ENCODE results near the gene EEF1AKMT3.

EEF1AKMT3 gene

DNA sequence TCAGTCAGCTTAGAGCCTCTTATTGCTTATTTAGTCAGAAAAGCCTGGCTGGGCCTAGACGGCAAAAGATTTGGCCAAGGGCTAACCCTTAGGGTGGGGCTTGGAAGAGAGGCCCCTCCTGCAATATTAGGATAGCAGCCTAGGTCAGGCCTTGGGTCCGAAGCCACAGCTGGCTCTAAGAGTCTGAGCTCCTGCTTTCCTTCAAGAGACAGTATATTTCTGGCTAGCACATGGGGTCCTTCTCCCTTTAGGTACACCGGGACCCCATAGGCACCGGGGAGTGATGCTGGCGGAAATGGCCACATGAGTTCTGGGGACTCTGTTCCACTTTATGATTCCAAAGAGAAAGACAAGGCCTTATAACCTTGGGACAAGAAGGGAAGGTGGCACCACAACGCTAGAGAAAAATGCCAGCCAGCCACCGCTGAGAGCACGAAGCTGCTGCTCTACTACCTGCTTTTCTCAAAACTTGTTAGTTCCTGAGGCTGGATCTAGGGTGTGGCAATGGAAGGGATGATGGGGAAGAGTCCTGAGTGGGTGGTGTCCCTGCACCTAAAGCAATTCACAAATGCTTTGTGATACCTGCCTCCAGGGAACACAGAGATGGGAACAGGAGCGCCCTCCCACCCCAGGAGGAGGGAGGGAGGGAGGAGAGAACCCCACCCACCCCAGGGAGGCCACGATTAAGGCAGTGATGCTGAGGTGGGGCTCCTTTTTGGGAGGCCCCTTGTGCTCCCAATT is 49.2 kb downstream of the EEF1AKMT3 start:
- DNase-seq, result no peak

DNA sequence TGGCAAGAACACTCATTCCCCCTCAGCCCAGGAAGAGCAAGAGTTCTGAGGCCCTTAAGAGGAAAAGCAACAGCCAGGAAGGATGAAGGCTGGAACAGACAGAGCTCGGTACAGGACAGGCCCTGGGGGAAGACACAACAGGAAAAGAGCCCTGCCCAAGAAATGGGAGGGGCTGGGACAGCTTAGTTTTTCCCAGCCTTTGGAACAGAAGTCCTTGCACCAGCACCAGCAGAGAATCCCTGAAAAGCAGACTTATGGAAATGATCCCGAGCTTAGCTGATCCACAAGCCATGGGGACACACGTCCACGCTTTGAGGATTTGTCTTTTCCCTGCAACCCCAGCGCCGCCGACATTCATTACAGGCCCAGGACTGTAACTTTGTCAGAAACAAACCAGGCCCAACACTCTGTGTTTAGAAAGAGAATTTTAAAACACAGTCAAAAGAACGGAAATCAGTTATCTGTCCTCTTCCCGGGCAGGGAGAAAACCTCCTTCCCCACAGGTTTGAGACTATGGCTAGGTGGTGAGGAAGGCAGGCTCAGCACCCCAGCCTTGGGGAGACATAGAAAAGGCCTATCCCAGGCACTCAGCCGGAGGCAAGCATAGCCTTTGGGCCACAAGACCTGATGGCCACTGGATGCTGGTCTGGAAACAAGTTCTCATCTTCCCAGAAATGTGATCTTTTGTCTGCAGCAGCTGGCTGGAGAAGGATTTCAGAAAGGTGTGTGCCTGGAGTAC is 50.1 kb downstream of the EEF1AKMT3 start:
- no peak for DNase-seq

DNA sequence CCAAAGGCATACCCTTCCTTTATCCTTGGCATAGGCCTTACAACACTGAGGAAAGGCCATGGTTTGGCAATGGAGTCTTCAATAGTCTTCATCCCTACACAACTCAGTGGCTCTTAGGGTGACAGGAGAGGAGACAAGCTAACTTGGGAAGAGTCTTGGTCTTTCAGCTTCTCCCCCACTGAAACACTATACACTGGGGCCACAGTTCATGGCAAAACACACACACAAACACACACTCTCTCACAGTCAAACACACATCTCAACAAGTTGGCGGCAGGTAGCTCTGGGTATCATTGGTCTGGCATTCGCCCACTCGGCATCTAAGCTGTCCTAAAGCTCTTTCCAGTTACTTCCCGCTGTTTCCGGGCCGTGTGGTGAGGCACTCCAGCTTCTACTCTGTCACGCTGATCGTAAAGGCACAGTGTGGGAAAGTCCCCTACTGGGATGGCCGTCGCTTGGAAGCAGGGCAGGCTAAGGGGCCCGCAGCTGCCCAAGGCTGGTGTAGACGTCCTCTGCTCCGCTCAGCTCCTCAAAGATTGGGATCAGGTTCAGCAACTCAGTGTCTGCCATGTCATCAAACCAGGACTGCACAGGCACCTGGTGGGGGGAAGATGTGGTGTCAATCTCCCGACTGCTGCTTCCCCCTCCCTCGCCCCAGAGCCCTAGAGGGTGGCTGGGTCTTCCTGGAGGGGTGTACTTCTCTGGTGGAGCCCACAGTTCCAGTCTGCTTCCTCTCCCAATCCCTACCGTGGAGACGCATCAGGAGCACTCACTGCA is 50.9 kb downstream of the EEF1AKMT3 start:
- DNase-seq, result no peak

DNA sequence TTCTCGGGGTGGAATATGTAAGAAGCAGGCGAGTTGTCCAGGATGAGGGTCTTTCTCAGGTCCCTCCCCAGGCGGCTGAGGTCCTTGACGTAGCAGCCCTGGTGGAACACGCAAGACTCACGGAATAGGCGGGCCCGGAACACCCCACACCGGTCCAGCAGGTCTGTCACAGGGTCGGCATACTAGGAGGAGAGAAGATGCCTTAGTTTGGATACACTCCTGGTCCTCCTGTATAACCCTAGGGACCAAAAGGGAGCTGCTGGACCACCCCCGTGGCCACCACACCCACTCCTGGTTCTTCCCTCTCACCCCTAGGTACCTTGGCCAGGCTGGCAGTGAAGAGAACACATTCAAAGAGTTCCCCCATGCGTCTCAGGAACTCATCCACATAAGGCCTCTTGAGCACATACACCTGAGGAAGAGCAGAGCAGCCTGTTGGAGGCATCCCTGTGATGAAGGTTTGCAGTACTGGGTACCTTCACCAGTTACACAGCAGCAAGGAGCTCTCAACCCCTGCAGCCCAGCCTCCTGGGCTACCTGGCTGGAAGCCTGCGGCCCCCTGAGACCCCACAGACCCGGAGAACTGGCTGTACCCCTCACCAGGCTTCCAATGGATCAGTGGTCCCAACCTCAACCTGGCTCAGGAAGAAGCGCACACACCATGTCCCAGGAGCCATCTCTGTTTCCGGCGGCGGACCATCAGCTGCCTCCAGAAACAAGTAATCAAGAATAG is 51.7 kb downstream of the EEF1AKMT3 start:
- no peak for DNase-seq

DNA sequence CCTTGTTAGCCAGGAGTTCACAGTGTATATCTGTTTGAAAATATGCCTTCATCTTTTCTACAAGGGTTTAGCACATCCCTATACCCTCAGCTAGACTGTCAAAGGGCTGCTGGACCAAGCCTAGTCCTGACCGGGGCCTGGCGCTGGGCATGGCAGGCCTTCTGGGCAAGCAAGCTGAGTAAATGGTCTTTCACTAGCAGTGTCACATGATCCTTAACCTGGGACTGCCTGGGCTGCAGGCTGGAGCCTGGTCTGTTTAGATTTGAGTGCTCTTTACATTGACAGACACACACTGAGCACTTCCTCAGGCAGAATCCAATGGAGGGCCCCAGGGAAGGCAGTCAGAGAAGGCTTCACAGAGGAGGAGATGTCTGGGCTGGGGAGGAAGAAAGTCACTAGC is 53.0 kb downstream of the EEF1AKMT3 start:
- DNase-seq, result no peak

DNA sequence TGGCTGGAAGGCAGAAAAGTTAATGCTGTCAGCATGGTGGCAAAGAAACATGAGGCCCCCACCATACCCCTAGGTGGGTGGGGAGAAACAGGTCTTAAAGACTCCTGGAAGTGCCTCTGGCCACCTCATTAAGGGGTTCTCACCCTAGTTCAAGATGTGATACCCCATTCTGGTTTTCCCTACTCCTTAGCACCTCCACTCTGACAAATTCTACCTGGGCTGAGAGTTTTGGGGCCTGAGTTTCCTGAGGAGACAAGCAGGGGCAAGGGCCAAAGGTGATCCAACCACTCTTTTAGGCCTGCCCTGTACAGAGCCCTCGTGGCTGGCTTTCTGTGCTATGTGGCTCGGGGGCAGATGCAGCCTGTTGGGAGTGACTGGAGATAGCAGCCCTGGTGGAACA is 54.0 kb downstream of the EEF1AKMT3 start:
- DNase-seq, result no peak

DNA sequence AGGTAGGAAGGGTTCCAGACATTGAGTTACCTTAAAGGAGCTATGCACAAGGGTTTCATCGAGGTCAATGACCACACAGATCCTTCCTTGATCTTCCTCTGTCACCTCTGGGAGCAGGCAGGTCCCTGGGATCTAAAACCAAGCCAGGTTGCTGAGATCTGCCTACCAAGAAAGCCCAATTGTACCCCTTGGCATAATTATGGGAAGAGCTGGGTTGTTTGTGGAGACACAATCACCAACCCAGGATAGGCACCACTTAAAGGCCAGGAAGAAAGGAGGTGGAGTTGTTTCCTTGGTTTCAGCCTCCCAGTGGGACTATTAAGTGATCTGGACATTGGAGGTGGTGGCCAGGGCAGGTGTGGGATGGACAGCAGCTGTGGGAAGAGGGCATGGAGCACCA is 54.6 kb downstream of the EEF1AKMT3 start:
- no peak for DNase-seq

DNA sequence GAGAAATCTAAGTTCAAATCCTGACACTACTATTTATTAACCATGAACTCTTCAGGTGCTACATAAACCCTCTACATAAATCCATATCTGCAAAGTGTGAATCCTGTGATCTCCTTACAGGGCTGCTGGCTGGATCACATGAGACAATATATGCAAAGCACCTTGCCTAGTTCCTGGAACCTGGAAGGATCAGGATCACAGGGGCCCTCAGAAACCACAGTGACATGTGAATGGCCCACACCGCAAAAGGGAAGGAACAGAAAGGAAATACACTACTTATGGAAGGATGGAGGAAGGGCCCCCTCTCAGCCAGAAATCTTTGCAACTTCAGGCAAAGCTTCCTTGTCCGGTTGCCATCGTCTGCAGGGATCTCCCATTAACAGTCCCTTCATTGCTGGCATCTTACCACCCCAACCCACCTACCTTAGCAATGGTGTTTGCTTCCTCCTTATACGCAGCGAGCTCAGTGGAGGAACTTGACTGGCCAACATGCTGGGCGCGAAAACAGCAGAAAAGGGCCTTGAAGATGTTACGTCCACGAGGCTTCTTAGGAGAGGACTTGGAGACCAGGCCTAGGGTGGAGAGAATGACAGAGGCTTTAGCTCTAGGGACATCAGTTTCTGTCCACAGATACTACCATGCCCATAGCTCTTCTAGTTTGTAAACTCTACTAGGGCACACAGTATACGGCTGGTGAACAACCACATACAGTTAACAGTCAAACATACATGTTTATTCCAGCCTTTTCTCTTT is 56.8 kb downstream of the EEF1AKMT3 start:
- no peak for DNase-seq

DNA sequence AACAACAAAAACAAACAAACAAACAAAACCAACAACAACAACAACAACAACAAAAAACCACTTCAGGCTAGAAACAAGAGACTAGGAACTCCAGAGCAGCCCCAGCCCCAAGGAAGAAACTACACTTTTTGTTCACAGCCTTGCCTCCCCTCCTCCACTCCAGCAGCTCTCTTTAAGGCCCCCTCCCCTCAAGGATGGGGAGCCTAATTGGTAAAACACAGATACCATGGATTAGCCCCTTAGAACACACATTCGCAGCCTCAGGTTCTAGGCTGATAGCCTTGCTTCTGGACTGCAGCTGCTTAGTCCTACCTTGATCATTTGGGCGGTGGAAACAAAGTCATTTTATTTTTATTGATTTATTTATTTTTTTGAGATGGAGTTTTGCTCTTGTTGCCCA is 58.0 kb downstream of the EEF1AKMT3 start:
- DNase-seq, result no peak
